Fibroblast of lung (primary cell): ENCODE results near the gene AURKB.
"Not testable (repeated sequence)": the region's sequence is repeated elsewhere in the genome, so short reads cannot be mapped to it uniquely, and the experiment has no call there.

Experiments
- EZH2 ChIP-seq: IDR thresholded peaks from 2 replicates; pipeline ENCODE4 v1.5.1; 2012; ENCODE audit warnings: low read length, control low read depth, mild to moderate bottlenecking; ENCODE audit errors: missing control alignments
- TF ChIP-seq, protein P1 (sequence below), 2 donors: IDR thresholded peaks in 1 of 2; conservative IDR thresholded peaks in 1 of 2; 1 replicate in 1 of 2; 2 replicates in 1 of 2; pipeline ENCODE4 v1.5.1; 2011 to 2012; ENCODE audit warnings: low read length in 2 of 2, control low read depth in 1 of 2, inconsistent platforms in 1 of 2, low read depth in 1 of 2, mild to moderate bottlenecking in 1 of 2

DNA sequence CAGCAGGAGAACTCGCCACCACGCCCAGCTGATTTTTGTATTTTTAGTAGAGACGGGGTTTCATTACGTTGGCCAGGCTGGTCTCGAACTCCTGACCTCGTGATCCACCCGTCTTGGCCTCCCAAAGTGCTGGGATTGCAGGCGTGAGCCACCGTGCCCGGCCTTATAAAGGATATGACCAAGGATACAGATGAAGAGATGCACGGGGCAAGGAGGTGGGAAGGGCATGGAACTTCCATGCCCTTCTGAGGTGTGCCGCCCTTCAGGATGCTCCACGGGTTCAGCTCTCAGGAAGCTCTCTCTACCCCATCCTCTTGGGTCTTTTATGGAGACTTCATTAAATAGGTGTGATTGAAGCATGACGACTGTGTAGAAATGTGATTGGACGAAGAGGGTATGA is 3.6 kb upstream of the AURKB start:
- TF ChIP-seq, protein P1, sequence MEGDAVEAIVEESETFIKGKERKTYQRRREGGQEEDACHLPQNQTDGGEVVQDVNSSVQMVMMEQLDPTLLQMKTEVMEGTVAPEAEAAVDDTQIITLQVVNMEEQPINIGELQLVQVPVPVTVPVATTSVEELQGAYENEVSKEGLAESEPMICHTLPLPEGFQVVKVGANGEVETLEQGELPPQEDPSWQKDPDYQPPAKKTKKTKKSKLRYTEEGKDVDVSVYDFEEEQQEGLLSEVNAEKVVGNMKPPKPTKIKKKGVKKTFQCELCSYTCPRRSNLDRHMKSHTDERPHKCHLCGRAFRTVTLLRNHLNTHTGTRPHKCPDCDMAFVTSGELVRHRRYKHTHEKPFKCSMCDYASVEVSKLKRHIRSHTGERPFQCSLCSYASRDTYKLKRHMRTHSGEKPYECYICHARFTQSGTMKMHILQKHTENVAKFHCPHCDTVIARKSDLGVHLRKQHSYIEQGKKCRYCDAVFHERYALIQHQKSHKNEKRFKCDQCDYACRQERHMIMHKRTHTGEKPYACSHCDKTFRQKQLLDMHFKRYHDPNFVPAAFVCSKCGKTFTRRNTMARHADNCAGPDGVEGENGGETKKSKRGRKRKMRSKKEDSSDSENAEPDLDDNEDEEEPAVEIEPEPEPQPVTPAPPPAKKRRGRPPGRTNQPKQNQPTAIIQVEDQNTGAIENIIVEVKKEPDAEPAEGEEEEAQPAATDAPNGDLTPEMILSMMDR (conservative IDR thresholded peaks at IDR 0.05 in 1 of 2, IDR thresholded peaks at IDR 0.05 in 1 of 2; ENCODE audit: low read depth in 1 of 2, low read length in 2 of 2) = not testable (repeated sequence)
- not testable (repeated sequence) for TF ChIP-seq EZH2
